Kidney epithelial cell (primary cell): ENCODE measurements around the gene GRIA1. TPM values are rescaled to one million over a fixed set of nuclear protein-coding genes. Genes with fewer than 3 reads are reported as not detected.

Experiments
- DNase-seq: peaks from one replicate; pipeline ENCODE4 v3.0.0-alpha.2; 2010; ENCODE audit warnings: low read depth
- H3K27me3 ChIP-seq: 2 replicates; pipeline ENCODE4 v1.6.0; 2011; ENCODE audit warnings: low read length; ENCODE audit not compliant: control insufficient read depth, insufficient read depth
- H3K36me3 ChIP-seq: 2 replicates; pipeline ENCODE4 v1.5.1; 2011; ENCODE audit warnings: low read length; ENCODE audit not compliant: control insufficient read depth, insufficient read depth
- H3K4me3 ChIP-seq: 2 replicates; pipeline ENCODE4 v1.5.1; 2011; ENCODE audit warnings: low read depth, mild to moderate bottlenecking, control low read depth, low read length
- total RNA-seq: library from RNA; depleted of rRNA; stranded (reverse); fragments of >200 nt; gene quantifications from 2 replicates; pipeline ENCODE4 v1.2.3, GENCODE V29; 2015
- TF ChIP-seq, protein P1 (sequence below): IDR thresholded peaks from 2 replicates; pipeline ENCODE4 v1.5.1; 2011; ENCODE audit warnings: mild to moderate bottlenecking, moderate library complexity, low read length, control low read depth, inconsistent platforms; ENCODE audit not compliant: insufficient read depth, poor library complexity, severe bottlenecking

The GRIA1 gene
- total RNA-seq = not detected in 2 replicates

DNA sequence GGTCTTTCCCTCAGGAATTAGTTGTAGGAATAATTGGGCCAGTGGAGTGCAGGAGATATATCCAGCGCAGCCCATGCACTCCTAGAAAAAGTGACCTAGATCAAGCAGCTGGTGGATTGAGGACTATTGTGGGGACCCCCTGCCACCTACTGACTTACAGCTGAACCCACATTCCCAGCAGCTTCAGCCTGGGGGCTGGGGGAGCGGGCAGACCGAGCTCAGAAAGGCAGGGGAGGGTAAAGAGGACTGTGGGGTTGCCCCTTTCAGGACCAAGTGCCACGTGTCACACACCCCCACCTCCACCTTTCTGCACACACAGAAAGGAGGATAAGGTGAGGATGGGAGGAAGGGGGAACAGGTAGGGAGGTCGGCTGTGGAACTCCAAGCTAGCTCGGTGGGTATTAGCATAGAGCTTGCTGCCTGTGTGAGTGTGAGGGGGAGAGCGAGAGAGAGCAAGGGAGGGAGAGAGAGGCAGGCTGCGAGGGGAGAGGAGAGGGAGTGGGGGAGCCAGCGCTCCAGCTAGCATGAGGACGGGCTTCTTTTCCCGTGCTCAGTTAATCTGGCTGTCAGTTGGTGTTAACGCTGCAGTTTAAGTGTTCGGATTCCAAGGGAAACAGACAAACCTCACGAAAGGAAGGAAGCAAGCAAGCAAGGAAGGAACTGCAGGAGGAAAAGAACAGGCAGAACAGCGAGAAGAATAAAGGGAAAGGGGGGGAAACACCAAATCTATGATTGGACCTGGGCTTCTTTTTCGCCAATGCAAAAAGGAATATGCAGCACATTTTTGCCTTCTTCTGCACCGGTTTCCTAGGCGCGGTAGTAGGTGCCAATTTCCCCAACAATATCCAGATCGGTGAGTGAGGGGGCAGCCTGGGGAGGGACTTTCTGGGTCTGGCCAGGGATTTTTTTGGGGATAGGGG lies at the start of gene GRIA1:
Gene GRIA1, plus strand, starts transcription at position 553 of the 920 bp plus-strand sequence.
- DNase-seq = no peak
- H3K4me3 ChIP-seq = no peak within 1 kb of the TSS
- TF ChIP-seq, protein P1, sequence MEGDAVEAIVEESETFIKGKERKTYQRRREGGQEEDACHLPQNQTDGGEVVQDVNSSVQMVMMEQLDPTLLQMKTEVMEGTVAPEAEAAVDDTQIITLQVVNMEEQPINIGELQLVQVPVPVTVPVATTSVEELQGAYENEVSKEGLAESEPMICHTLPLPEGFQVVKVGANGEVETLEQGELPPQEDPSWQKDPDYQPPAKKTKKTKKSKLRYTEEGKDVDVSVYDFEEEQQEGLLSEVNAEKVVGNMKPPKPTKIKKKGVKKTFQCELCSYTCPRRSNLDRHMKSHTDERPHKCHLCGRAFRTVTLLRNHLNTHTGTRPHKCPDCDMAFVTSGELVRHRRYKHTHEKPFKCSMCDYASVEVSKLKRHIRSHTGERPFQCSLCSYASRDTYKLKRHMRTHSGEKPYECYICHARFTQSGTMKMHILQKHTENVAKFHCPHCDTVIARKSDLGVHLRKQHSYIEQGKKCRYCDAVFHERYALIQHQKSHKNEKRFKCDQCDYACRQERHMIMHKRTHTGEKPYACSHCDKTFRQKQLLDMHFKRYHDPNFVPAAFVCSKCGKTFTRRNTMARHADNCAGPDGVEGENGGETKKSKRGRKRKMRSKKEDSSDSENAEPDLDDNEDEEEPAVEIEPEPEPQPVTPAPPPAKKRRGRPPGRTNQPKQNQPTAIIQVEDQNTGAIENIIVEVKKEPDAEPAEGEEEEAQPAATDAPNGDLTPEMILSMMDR = no peak

DNA sequence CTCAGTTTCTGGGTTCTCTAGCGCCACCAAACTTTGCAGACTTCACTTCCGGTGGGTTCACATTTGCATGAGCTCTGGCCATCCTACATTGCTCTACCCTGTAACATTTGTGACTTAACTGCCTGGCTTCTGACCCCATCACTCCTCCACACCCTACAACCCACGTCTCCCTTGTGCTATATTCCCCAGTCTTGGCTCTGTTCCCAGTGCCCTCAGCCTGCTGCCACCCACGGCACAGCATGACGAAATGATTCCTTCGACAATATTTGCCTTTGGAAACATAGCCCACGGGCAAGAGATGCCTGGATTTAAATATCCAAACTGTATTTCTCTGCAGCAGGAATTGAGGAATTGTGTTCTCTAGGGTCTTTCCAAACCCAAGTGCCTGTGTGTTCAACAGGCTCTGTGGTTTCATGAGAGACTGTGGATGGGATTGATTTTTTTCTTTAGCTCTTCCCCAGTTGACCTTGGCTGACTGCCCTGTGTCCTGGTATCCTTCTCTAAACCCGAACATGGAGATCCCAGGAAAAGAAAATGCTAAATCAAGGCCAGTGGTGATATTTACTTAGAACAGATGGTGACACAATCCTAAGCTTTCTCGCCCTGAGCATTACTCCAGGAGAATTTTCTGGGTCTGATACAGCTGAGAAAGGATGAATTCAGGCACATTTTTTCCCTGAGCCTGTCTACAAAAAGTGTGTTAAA lies 44.4 kb upstream of the GRIA1 start:
- no peaks in the 10 kb centered on the region for H3K36me3 ChIP-seq
- H3K4me3 ChIP-seq = no peak overlapping the region
- no peaks in the 10 kb centered on the region for H3K27me3 ChIP-seq
- TF ChIP-seq, protein P1 = no peak
- DNase-seq = no peak

More for the DNA sequence above, at the start of gene GRIA1:
- H3K36me3 ChIP-seq = no peaks in the 10 kb centered on the region
- peaks cover 19% of the 10 kb centered on the region for H3K27me3 ChIP-seq

DNA sequence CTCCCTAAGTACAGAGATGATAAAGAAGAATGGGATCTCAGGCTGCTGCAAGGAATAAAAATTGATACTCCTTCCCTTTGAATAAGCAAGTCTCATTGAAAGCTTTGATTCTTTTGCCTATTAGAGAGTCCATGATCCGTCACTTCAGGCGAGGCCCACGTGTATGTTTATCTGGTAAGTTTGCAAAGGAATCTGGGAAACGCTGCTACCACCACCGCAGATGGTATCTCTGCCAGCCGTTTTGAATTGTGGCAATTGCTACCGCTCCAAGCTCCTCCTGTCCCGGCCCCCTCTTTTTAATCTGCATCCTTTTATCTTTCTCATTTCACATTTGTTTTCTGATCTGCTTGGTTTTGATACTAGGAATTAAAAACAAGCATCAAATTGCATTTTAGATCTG lies 42.9 kb upstream of the GRIA1 start:
- TF ChIP-seq, protein P1 = no peak
- no peaks in the 10 kb centered on the region for H3K27me3 ChIP-seq
- H3K36me3 ChIP-seq = no peaks in the 10 kb centered on the region
- no peak for DNase-seq
- no peak overlapping the region for H3K4me3 ChIP-seq

DNA sequence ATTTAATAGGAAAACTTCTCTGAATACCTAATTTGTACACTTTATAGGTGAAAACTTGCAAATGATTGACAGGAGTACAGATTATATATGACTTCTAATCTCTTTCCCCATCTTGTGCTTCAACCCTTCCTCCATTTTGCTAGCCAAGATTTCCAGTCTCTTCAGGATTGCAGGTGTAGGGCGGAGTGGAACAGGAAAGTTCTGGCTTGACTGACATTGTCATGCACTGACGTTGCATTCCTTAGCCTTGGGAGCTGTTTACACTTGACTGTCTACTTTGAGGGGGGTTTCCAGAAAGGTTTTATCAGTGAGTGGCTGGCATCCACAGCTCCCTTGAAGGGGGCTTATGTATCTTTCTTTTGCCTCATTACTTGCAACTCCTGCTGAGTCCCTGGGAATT lies 34.1 kb upstream of the GRIA1 start:
- TF ChIP-seq, protein P1 = no peak
- no peaks in the 10 kb centered on the region for H3K36me3 ChIP-seq
- no peaks in the 10 kb centered on the region for H3K27me3 ChIP-seq
- DNase-seq = no peak
- H3K4me3 ChIP-seq = no peak overlapping the region

DNA sequence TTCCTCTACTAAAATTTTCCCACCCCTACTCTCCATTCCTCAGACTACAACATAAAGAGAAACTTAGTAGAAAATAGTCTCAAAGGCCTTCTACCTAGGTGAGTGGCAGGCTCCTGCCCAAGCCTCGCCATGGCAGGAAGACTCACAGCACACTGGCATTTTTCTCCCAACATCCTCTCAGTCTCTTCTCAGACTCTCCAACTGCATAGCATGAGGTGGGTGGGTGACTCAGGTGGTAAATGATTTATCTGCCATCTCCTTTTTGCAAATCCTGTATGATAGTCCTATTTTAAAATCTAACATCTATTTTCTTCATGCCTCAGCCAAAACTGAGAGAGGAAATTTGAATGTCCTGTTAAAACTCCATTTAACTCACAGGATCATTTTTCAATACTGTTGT lies 33.5 kb upstream of the GRIA1 start:
- no peaks in the 10 kb centered on the region for H3K27me3 ChIP-seq
- H3K36me3 ChIP-seq = no peaks in the 10 kb centered on the region
- TF ChIP-seq, protein P1 = no peak
- H3K4me3 ChIP-seq = no peak overlapping the region
- DNase-seq = no peak
